Measurements from ENCODE around the gene GRB10.

GRCh38 chr7:50584793-50585408 lies 197.8 kb downstream of the GRB10 start:
- TF ChIP-seq POLR2AphosphoS5 (IDR thresholded peaks at IDR 0.05) (no peak), CTCF (IDR thresholded peaks at IDR 0.05) (no peak)
